ENCODE results near the gene TBC1D9B. TPM values are rescaled to one million over a fixed set of nuclear protein-coding genes. Genes with fewer than 3 reads are reported as not detected.

Gene TBC1D9B
- total and polyA plus RNA-seq, 9 of the 15 experiments (the other 6 are each of a cell fraction or from before 2014, with no cell fraction given), result 2.9 to 59.1 (median 33.5) TPM

GRCh38 chr5:179872828-179873575, 34.7 kb downstream of the TBC1D9B start:
- no peak for ATAC-seq
- in situ Hi-C loops (cut with MboI), result no loop called here

DNA sequence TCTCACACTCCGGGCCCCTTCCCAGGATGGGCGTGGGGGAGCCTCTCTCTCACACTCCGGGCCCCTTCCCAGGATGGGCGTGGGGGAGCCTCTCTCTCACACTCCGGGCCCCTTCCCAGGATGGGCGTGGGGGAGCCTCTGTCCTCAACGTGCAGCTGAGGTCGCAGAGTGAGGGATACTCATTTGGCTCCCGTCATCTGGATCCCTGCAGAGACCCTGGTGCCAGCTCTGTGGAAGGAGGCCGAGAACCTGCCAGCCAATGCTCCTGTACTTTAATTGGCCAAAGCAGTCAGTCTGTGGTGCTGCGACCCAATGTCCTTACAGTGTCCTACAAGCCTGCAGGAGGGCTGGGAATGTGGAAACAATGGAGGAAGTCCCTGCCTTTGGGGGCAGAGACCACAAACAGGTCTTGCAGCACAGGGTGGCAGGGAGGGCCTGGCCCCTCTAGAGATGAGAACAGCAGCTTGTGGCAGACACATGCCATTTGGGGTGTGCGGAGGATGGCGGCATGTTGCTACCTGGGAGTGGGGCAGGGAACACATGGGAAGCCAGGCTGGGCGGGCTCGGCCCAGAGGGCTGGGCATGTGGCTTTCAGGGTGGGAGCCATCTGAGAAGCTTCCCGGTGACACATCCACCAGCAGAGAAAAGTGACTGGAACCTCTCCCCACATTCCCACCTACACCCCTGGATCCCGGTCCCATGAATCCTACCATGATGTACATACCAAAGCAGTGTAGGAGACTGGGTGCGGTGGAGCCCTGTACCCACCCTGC, 35.5 kb downstream of the TBC1D9B start:
- no peak overlapping the region for H3K9ac ChIP-seq (ENCODE audit: insufficient read depth in 1 of 2, low read depth in 2 of 2, low read length in 2 of 2)
- H3K27me3 ChIP-seq (ENCODE audit: control insufficient read depth in 2 of 2, insufficient read depth in 2 of 2, low read length in 2 of 2), result no peaks in the 10 kb centered on the region
- TF ChIP-seq POLR2G (IDR thresholded peaks at IDR 0.05; ENCODE audit: low read depth, low read length) (0 out of 2 replicates have a peak, but pooled peaks have one; percentile 37), BHLHE40 (IDR thresholded peaks at IDR 0.05; ENCODE audit: low read length) (no peak), FOXA3 (CRISPR knock-in tag; conservative IDR thresholded peaks at IDR 0.05 in 1 of 2, IDR thresholded peaks at IDR 0.05 in 1 of 2) (no peak), ZMIZ1 (IDR thresholded peaks at IDR 0.05; ENCODE audit: low read depth in 2 of 2, low read length in 2 of 2) (no peak)
- no TSS peak for BruUV-seq (replicated peaks)
- 96% methylated on average over 9 of the region's 18 CpGs for WGBS (ENCODE audit: insufficient coverage, low coverage, missing lambda C conversion rate)
- no peak overlapping the region for H2AFZ ChIP-seq (ENCODE audit: low read depth, low read length)
- FAIRE-seq (no peak), ATAC-seq (no peak), DNase-seq (ENCODE audit: extremely low read depth in 1 of 4, low spot score in 3 of 4) (no peak)
- peaks cover 0 to 22% of the 10 kb centered on the region in 2 experiments; a peak in 3 of 5 replicates for H3K4me1 ChIP-seq (replicated peaks in 1 of 2; ENCODE audit: control insufficient read depth in 2 of 2, insufficient read depth in 2 of 2, low read length in 2 of 2)
- no peak overlapping the region for H3K27ac ChIP-seq (ENCODE audit: extremely low read depth, low read depth, low read length)
- no peaks in the 10 kb centered on the region for H3K79me2 ChIP-seq (ENCODE audit: control insufficient read depth, insufficient read depth, low read length)
- CTCF ChIA-PET (ENCODE audit: low intra/inter-chr PET ratio), result no interaction called here
- H3K9me1 ChIP-seq (ENCODE audit: control insufficient read depth, insufficient read depth, low read length), result no peaks in the 10 kb centered on the region
- intact Hi-C loops (cut with micrococcal nuclease) (no loop called here), in situ Hi-C loops (cut with MboI) (no loop called here)
- H3K9me3 ChIP-seq (replicated peaks; ENCODE audit: control insufficient read depth, insufficient read depth, low read depth, low read length), result no peaks in the 10 kb centered on the region
- H3K4me3 ChIP-seq, result no peak overlapping the region
- no peaks in the 10 kb centered on the region for H4K20me1 ChIP-seq (replicated peaks; ENCODE audit: control insufficient read depth, insufficient read depth, low read length)
- POLR2A ChIA-PET, result no interaction called here
- H3K4me2 ChIP-seq (ENCODE audit: insufficient read depth, low read length), result no peak overlapping the region
- peaks cover 75% of the 10 kb centered on the region; the same call in 2 of the 3 replicates for H3K36me3 ChIP-seq (ENCODE audit: control insufficient read depth, insufficient read depth, low read length)

More at GRCh38 chr5:179872828-179873575, 34.7 kb downstream of the TBC1D9B start:
- H3K4me1 ChIP-seq (replicated peaks in 1 of 2; ENCODE audit: control insufficient read depth in 2 of 2, insufficient read depth in 2 of 2, low read length in 2 of 2), result peaks cover 0 to 17% of the 10 kb centered on the region in 2 experiments; a peak in 2 of 5 replicates
- WGBS (ENCODE audit: insufficient coverage, low coverage, missing lambda C conversion rate), result 83% methylated on average over 12 of the region's 14 CpGs
- DNase-seq (ENCODE audit: extremely low read depth in 1 of 4, low spot score in 3 of 4) (no peak), FAIRE-seq (no peak)
- no peak overlapping the region; the same call in 2 of the 3 replicates for H3K27ac ChIP-seq (ENCODE audit: extremely low read depth, low read depth, low read length)
- no peaks in the 10 kb centered on the region for H3K9me3 ChIP-seq (replicated peaks; ENCODE audit: control insufficient read depth, insufficient read depth, low read depth, low read length)
- intact Hi-C loops (cut with micrococcal nuclease), result no loop called here
- H2AFZ ChIP-seq (ENCODE audit: low read depth, low read length), result no peak overlapping the region
- POLR2A ChIA-PET, result interaction anchor here (0.8 kb wide), 1 partner anchor 8 kb away, joined by 5 read pairs; no protein-coding TSS in a partner anchor
- no peaks in the 10 kb centered on the region for H3K79me2 ChIP-seq (ENCODE audit: control insufficient read depth, insufficient read depth, low read length)
- TF ChIP-seq POLR2G (IDR thresholded peaks at IDR 0.05; ENCODE audit: low read depth, low read length), result peak; percentile 11; the same call in 1 of the 2 replicates
- TF ChIP-seq CHD2 (IDR thresholded peaks at IDR 0.05; ENCODE audit: low read depth, low read length), result no peak
- no TSS peak for BruUV-seq (replicated peaks)
- no peak overlapping the region for H3K4me3 ChIP-seq
- H3K27me3 ChIP-seq (ENCODE audit: control insufficient read depth in 2 of 2, insufficient read depth in 2 of 2, low read length in 2 of 2), result no peaks in the 10 kb centered on the region
- CTCF ChIA-PET (ENCODE audit: low intra/inter-chr PET ratio), result no interaction called here
- H3K4me2 ChIP-seq (ENCODE audit: insufficient read depth, low read length), result no peak overlapping the region
- H3K9ac ChIP-seq (ENCODE audit: insufficient read depth in 1 of 2, low read depth in 2 of 2, low read length in 2 of 2), result no peak overlapping the region
- no peaks in the 10 kb centered on the region for H3K9me1 ChIP-seq (ENCODE audit: control insufficient read depth, insufficient read depth, low read length)
- peaks cover 73% of the 10 kb centered on the region; the same call in 2 of the 3 replicates for H3K36me3 ChIP-seq (ENCODE audit: control insufficient read depth, insufficient read depth, low read length)
- no peaks in the 10 kb centered on the region; the same call in 1 of the 2 replicates for H4K20me1 ChIP-seq (replicated peaks; ENCODE audit: control insufficient read depth, insufficient read depth, low read length)

All from K562 (cell line).